WI38 (cell line): ENCODE data around the gene GRB14.

ENCODE experiments used
- H3K4me3 ChIP-seq: 2 replicates; pipeline ENCODE4 v1.5.1; 2011; ENCODE audit warnings: low read depth, mild to moderate bottlenecking, control low read depth, low read length
- TF ChIP-seq, protein P1 (sequence below): IDR thresholded peaks from 2 replicates; pipeline ENCODE4 v1.5.1; 2012; ENCODE audit warnings: low read depth, mild to moderate bottlenecking, control low read depth, low read length

The GRB14 gene

DNA sequence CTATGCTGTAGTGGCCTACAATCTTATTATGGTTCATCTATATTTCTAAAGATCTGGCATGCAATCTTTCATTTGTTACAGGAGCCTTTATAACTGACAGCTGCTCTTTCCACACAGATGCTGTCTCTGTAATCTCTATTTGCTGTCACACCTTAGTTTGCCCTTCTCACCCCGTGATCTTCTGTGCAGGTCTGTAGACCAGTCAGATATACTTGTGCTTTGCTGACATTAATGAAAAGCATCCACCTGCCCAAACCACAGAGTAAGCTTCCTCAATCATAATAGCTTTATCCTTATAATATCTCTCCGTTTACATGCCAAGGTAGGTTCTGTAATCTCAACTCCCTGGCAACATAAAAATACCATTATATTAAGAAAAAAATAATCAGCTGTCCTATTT lies 122.4 kb downstream of the GRB14 start:
- TF ChIP-seq, protein P1, sequence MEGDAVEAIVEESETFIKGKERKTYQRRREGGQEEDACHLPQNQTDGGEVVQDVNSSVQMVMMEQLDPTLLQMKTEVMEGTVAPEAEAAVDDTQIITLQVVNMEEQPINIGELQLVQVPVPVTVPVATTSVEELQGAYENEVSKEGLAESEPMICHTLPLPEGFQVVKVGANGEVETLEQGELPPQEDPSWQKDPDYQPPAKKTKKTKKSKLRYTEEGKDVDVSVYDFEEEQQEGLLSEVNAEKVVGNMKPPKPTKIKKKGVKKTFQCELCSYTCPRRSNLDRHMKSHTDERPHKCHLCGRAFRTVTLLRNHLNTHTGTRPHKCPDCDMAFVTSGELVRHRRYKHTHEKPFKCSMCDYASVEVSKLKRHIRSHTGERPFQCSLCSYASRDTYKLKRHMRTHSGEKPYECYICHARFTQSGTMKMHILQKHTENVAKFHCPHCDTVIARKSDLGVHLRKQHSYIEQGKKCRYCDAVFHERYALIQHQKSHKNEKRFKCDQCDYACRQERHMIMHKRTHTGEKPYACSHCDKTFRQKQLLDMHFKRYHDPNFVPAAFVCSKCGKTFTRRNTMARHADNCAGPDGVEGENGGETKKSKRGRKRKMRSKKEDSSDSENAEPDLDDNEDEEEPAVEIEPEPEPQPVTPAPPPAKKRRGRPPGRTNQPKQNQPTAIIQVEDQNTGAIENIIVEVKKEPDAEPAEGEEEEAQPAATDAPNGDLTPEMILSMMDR, result no peak
- no peak overlapping the region for H3K4me3 ChIP-seq

DNA sequence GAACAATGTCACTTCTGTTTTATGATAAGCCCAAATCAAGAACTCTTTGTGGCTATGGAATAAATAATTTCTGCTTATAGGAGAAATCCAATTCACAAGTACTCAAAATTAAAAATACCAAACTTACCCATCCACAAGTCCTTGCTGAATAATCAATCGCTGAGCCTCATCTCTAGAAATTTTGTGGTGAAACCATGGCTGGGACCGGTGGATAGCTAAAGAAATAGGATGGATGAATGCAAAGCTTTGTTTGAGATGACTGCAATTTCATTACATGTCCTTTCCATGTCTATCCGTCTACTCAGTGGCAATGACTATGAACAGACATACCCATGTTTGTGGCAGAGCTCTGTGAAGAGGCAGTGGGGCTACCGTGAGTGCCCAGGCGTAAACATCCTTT lies 124.4 kb downstream of the GRB14 start:
- H3K4me3 ChIP-seq, result no peak overlapping the region
- TF ChIP-seq, protein P1, result no peak

DNA sequence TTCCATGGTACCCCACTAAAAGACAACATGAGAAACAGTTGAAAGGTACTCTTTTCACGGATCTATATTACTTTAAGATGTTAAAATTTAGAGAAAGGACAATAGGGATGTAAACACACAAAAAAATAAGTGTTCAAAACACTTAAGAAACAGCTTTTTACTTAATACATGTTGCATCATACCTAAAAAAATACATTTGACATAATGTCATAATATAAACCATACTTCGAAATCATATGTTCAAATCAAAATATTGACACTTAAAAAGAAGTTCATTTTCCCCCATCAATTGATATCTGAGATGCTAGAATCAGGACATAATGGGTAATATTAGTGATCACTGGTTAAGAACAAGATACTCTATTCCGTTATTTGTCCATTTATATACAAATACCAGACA lies 124.9 kb downstream of the GRB14 start:
- TF ChIP-seq, protein P1, result no peak
- H3K4me3 ChIP-seq, result no peak overlapping the region

DNA sequence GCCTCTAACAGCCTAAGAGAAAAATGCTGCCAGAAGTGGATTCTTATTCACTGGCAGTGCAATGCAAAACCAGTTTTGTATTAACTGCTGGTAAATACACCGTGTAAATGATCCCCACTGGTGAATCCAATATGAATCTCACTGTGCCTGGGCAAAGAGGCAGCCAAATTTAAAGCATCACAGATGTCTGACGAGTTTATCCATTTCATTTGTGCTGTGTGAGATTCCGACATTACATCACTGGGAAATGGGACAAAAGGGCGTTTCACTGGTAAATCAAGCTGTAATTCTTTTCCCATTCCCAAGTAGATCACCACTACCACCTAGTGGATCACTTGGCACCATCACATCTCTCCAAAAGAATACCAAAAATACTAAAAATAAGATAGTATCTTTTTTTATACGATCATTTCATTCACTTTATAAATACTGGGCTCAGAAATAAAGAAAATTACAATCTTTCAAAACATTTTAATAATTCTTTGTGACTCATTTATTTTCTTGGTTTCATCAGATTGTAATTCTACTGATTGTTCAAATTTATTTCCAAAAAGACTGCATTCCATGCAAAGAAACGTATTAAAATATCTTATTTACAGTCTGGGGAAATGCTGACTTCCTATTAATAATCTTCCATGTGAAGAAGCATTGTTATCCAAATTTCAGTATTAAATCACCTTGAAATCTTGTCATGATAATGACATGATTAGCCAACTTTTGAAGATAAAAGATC lies 125.6 kb downstream of the GRB14 start:
- TF ChIP-seq, protein P1, result 0 out of 2 replicates have a peak, but pooled peaks have one; percentile 22
- H3K4me3 ChIP-seq, result no peak overlapping the region

DNA sequence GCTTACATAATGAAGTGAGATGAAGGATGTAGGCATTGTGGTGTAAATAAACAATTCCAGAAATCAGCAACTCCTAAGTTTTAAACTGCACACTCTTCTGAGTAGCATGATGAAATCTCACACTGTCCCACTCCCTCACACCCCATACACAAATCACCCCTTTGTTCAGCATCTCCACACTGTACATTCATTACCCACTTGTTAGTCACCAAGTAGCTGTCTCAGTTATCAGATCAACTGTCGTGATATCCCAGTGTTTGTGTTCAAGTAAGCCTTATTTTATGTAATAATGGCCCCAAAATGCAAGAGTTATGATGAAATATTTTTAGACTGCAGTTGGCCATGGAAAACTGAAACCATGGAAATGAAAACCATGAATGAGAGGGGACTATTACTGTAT lies 135.7 kb downstream of the GRB14 start:
- no peak overlapping the region for H3K4me3 ChIP-seq
- TF ChIP-seq, protein P1, result no peak

DNA sequence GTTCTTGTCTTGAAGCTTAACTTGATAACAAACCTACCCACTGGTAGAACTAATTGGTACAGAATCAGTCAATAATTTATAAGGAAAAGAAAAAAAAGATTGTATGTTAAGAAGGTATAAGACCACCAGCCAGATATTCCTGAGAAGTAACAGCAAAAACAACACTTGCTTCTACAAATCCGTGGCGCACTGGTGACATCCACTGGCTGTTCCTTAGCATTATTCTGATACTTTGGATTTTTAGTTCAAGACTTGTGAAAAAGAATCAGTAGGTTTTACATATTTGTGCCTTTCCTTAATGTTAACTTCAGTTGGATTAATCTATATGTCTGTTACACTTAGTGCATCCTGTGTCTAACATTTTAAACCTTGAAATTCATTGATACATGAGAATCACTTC lies 141.8 kb downstream of the GRB14 start:
- H3K4me3 ChIP-seq, result no peak overlapping the region
- TF ChIP-seq, protein P1, result no peak

DNA sequence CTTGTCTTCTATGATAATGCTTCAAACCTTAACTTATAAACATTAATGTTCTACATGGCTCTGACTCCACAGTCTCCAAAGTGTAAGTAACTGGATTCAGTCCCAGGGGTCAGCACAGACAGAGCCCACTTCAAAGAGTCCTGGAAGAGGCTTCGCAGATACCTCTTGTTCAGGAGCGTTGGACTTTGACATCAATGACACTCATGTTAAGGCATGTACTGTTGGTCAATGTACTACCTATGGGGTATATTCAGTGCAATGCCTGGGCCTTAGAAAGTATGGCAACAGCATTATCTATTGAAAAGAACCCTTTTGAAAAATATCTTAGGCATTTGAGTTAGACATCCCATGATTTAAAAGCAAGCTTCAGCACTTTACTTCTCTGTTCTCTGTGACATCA lies 143.1 kb downstream of the GRB14 start:
- H3K4me3 ChIP-seq, result no peak overlapping the region
- TF ChIP-seq, protein P1, result no peak
